Activated naive CD8-positive, alpha-beta T cell treated with anti-CD3 and anti-CD28 coated beads, Interleukin-2, amount 10 ng/mL, durations not matched to agents 7 days and 5 days (primary cell): ENCODE data around the gene SSX4. TPM values are rescaled to one million over a fixed set of nuclear protein-coding genes. Genes with fewer than 3 reads are reported as not detected.
"Not testable (repeated sequence)": the region's sequence is repeated elsewhere in the genome, so short reads cannot be mapped to it uniquely, and the experiment has no call there.

Source experiments
- ATAC-seq: fragments of 150-1000 bp; cut with Tn5 transposase; one replicate; pipeline ENCODE4 v1.10.0; 2021; ENCODE audit warnings: low read depth, moderate library complexity
- POLR2A ChIA-PET: fragments of 350-600 bp; sonication (Branson Sonifier 250); formaldehyde crosslinking; loops from one replicate; lab custom pipeline; 2021; ENCODE audit warnings: antibody characterized with exemption; lab: Charles Lee
- DNase-seq: peaks from one replicate; pipeline ENCODE4 v3.0.0; 2021
- H3K27ac Mint-ChIP-seq: one replicate; pipeline ENCODE4 v1.8.0; 2022; ENCODE audit warnings: mild to moderate bottlenecking, mixed read lengths
- H3K27me3 Mint-ChIP-seq: one replicate; pipeline ENCODE4 v1.8.0; 2022; ENCODE audit warnings: mild to moderate bottlenecking, moderate library complexity, mixed read lengths
- H3K36me3 Mint-ChIP-seq: one replicate; pipeline ENCODE4 v1.8.0; 2021; ENCODE audit warnings: mild to moderate bottlenecking, mixed read lengths
- H3K4me1 Mint-ChIP-seq: one replicate; pipeline ENCODE4 v1.8.0; 2021; ENCODE audit warnings: mixed read lengths
- H3K4me3 Mint-ChIP-seq: one replicate; pipeline ENCODE4 v1.8.0; 2022; ENCODE audit warnings: mild to moderate bottlenecking, moderate library complexity, mixed read lengths
- H3K9me3 Mint-ChIP-seq: one replicate; pipeline ENCODE4 v1.8.0; 2021; ENCODE audit warnings: mixed read lengths
- total RNA-seq, 2 experiments: library from RNA; stranded (reverse); gene quantifications; one replicate each; pipeline ENCODE4 v1.2.3, GENCODE V29; 2021

Gene SSX4
- total RNA-seq, 2 experiments from 2014 or later = not detected

DNA sequence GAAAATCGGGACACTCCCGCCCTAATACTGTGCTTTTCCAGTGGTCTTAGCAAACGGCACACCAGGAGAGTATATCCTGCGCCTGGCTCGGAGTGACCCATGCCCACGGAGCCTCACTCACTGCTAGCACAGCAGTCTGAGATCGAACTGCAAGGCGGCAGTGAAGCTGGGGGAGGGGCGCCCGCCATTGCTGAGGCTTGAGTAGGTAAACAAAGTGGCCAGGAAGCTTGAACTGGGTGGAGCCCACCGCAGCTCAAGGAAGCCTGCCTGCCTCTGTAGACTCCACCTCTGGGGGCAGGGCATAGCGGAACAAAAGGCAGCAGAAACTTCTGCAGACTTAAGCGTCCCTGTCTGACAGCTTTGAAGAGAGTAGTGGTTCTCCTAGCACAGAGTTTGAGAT lies 50.4 kb downstream of the SSX4 start:
- H3K4me1 Mint-ChIP-seq, H3K4me3 Mint-ChIP-seq, H3K27me3 Mint-ChIP-seq, ATAC-seq, H3K27ac Mint-ChIP-seq, H3K36me3 Mint-ChIP-seq, H3K9me3 Mint-ChIP-seq, POLR2A ChIA-PET: not testable (repeated sequence)
- DNase-seq = peak; percentile 30

Other genes starting within 250 kb of the SSX4 start
- not detected for gene SSX5, start 186.7 kb upstream of the SSX4 start, total RNA-seq
- not detected for gene SSX1, start 128.1 kb upstream of the SSX4 start, total RNA-seq
- not detected for gene SSX3, start 26.8 kb upstream of the SSX4 start, total RNA-seq
- not detected for gene SSX4B, start 28.4 kb downstream of the SSX4 start, total RNA-seq
- 10 to 100 TPM; 58.8 to 62.6 TPM for gene SLC38A5, start 86.7 kb downstream of the SSX4 start, total RNA-seq
- gene FTSJ1, start 92.7 kb downstream of the SSX4 start, total RNA-seq = 10 to 100 TPM; 56.2 to 59.2 TPM
- gene PORCN, start 125.5 kb downstream of the SSX4 start, total RNA-seq = 10 to 100 TPM; 23.9 to 24.1 TPM
- gene EBP, start 138.3 kb downstream of the SSX4 start, total RNA-seq = 100 to 1,000 TPM; 200 to 214 TPM
- 10 to 100 TPM; 22.5 to 22.6 TPM for gene TBC1D25, start 156.2 kb downstream of the SSX4 start, total RNA-seq
- gene RBM3, start 190.9 kb downstream of the SSX4 start, total RNA-seq = 100 to 1,000 TPM; 159 to 164 TPM
- gene WDR13, start 214.0 kb downstream of the SSX4 start, total RNA-seq = 10 to 100 TPM; 45.6 to 52.0 TPM